Measurements from ENCODE around the gene HOXD8.

HOXD8 gene

DNA sequence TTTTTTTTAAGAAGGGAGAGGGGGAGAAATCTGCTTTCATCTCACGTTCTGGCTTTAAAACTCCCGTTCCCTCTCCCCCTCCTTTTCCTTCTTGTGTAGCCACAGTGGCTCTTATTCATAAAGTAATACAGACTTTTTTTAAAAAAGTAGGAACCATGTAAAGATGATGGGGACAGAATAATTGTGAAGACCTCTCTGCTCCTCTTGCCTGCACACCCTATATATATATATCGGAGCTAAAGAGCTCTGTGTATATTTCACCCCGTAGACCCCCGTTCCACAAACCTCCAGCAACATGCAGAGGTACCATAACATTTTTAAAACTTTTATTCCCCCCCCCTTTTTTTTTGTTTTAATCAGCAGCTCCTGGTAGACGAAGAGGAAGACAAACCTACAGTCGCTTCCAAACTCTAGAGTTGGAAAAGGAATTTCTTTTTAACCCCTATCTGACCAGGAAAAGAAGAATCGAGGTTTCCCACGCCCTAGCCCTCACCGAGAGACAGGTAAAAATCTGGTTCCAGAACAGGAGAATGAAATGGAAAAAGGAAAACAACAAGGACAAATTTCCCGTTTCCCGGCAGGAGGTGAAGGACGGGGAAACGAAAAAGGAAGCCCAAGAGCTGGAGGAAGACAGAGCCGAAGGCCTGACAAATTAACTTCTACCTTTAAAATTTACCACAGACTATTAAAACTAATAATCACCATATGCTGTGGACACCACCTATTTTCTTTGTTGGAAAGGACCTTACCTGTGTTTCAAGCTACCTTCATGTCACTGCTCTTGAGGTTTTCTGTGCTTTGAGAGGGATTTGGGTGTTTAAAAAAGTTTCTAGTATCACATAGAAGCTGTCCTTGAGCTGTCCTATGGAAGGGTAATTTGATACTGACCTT, 1.7 kb downstream of the HOXD8 start:
- DNase-seq, result no peak

DNA sequence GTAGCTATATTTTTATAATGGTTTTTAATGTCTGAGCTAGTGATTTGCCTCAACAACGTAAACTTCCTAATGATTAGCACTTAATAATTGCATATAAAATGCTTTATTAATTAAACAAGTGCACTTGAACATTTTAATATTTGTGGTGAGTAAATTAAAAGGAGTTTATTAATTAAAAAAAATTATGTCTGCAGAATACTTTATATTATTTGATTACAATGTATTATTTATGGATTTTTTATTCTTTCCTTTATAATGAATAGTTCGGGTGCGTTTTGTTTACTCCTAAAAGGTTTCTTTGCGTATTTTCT, 2.3 kb downstream of the HOXD8 start:
- no peak for DNase-seq

DNA sequence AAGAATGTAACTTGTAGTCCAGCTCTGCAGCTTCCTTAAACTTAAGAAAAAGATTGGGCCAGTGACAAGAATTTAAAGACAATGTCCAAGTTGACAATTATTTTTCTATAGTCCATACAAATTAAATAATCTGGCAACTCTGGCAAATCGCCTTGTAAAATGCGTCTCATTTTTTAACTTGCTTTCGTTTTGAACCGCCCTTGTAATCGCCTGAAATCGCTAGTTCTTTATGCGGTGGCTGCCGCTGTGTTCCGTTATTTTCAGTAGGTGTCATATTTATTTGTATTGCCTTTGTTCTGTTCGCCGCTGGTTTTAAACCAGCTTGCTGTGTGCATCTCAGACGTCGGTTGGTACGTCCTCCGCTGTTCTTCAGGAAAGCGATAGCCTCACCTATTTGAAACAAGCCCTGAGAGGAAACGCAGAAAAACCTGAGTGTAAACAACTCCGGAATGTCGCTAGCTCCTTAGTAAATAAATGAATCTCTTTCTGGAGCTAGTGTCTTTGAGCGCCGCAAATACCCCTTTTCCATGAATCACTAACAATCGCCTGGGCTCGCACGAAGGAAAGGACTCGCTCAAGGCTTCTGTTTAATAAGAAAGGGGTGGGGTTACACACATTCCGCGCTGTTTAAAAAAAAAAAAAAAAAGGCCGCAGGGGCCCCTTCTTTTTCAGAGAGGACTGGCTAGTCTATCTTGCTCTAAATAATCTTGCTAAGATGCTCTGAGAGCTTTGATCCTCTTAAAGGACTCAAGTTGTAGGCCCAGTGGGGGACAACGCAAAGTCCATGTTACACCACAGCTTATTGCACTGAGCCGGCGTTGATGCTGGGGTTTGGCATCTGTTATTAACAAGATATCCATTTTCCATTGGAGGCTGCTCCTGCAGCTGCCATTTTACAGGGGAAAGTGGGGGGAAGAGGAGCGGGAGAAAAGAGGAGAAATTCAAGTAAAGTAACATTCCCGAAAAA, 3.0 kb downstream of the HOXD8 start:
- no peak for DNase-seq

DNA sequence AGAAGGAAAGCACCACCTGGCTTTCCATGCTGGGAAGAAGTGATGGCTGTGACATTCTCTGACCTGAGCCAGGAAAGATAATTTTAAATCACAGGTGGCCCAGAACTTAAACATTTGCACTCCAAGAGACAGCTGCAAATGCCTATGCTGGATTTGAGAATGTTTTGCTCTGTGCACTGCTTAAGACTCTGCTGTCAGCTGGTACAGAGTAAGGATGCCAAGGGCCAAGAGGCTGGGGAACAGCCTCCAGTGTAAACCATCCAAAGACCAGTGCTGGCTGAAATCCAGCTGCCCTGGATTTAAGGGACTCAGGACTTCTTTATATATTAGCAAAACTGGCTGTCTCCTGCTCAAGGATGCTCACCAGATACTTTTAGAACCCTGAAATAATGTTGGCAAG, 3.9 kb downstream of the HOXD8 start:
- DNase-seq, result no peak

DNA sequence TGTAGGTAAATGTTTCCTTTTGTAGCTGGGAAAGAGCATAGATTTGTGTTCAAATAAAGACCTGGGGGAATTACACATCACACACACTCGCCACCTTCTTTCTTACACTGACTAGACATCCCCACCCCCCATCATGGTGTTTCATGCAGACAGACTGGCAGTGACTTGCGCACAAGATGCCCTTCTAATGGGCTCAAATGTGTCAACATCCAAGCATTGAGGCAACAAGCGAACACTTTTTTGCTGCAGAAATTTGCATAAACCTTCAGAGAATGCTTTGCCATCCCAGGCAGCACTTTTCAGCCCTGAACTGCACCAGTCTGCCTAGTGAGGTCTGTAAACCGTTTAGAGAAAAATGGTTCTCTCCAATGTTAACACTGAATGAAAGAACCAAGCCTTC, 4.5 kb downstream of the HOXD8 start:
- no peak for DNase-seq

DNA sequence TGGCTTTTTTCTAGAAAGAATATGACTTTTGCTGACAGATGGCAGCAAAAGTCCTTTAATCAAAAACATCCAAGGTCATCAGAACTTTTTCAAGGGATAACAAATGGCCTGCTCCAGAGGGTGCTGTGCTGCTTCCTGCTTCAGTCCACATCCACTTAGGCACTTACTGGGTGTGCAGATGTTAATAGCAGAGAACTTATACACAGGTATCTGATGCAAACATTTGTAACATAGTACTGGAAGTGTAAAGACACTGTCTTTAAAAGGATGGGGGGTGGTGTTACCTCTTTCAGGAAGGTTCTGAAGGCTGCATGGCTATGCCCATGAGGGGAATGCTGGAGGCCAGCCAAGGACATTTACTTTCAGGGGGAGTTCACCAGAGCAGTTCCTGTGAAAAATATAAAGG, 5.5 kb downstream of the HOXD8 start:
- DNase-seq, result no peak

DNA sequence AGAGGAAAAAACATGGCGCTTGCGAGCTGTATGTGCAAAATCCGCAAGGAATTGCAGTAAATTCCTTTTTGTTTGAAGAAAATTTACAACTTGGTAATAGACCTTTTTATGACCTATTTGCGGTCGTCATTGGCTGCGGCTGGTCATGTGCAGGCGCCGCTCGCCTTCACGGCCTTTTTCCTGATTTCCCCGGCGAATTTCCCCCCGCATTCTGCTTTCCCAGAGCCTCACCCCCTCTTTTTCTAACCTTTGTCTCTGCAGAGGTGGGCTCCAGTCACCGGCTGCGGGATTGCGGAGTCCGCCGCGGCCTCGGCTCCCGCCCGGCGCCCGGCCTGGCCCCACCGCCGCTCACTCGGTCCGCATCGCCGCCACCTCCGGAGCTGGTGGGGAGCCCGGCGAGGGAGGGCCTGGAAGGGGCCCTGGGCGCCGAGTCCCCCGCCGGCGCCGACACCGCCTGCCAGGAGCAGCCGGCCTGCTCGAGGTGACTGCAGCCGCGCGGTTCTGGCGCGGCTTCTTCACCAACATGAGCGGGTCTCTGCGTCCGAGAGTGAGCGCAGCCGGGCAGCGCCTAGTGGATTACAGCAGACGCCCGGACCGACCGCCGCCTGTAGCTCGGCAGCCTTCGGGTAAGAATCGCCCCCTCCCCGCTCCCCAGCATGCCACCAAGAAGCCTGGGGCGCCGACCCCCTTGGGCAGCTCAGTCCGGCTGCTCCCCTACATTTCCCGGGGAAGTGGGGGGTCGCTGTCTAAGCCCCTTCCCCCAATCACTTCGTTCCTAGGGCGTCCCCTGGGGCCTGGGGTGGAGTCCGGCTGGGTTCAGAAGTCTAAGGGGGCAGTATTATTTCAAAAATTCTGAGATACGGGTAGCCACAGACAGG, 7.1 kb downstream of the HOXD8 start:
- DNase-seq, result peak; percentile 74

DNA sequence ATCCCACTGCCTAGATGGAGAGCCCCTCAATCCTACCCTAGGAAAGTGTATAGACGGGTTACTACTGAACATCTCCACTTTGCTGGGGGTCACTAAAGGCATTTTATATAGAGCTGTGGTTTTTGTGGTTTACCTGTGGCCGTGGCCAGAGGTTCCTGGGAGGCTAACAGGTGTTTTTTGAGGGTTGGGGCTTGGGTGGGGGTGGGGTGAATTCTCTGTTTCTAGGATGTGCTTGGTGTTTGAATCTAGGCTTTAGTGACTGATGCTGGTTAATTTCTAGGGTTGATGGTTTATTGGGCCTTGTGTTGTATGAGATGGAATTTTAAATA, 7.7 kb downstream of the HOXD8 start:
- DNase-seq, result no peak

DNA sequence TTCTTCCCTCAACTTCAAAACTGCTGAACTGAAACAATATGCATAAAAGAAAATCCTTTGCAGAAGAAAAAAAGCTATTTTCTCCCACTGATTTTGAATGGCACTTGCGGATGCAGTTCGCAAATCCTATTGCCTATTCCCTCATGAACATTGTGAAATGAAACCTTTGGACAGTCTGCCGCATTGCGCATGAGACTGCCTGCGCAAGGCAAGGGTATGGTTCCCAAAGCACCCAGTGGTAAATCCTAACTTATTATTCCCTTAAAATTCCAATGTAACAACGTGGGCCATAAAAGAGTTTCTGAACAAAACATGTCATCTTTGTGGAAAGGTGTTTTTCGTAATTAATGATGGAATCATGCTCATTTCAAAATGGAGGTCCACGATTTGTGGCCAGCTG, 8.4 kb downstream of the HOXD8 start:
- no peak for DNase-seq

DNA sequence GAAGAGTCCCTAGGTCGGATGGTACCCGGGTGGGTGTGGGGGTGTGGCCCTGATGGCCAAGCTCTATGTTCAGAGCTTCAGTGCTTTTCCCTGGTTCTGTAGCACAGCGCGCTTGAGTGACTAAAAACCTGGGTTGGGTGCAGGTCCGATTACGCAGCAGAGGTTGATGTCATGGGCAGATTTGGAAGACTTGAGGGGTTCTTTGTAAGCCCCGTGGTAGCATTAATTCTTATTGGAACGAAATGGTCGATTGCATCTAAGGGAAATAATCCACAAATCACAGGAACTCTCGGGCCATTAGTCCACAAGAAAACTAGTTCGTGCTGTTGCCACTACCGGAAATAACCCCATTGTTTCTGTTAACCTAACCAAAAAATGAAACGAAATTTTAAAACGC, 9.0 kb downstream of the HOXD8 start:
- peak; percentile 41 for DNase-seq

DNA sequence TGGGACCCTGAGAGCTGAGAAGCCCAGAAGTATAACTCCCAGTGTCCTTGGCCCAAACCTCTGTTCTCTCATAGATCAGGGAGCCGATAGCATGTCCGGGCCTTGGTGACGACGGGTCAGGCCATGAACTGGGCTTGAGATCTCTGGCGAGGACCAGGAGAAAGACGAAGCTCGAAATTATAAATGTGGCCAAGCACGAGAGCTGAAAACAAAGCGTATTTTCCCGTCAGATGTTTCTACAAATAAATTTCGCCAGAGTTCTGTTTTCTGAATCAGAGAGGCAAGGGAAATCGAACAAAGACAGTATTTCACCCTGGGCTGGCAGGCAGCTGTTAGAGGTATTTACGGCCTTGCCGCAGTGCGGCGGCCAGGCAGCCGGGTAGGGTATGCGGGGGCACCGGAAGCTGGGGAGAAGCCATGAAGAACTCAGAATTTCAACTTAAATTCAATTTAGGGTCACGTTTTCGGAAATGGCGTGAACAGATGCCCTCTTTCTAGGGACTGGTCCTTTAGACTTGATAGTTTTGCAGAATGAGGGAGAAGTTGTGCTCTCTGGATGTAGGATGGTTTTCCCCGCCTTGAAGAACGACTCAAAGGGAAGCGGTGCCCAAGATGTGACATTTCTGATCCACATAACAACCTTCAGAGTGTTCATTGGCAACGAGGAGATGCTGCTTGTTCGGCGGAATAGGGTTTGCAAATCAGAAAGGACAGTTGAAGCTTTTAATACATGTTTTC, 9.6 kb downstream of the HOXD8 start:
- peak; percentile 61 for DNase-seq

DNA sequence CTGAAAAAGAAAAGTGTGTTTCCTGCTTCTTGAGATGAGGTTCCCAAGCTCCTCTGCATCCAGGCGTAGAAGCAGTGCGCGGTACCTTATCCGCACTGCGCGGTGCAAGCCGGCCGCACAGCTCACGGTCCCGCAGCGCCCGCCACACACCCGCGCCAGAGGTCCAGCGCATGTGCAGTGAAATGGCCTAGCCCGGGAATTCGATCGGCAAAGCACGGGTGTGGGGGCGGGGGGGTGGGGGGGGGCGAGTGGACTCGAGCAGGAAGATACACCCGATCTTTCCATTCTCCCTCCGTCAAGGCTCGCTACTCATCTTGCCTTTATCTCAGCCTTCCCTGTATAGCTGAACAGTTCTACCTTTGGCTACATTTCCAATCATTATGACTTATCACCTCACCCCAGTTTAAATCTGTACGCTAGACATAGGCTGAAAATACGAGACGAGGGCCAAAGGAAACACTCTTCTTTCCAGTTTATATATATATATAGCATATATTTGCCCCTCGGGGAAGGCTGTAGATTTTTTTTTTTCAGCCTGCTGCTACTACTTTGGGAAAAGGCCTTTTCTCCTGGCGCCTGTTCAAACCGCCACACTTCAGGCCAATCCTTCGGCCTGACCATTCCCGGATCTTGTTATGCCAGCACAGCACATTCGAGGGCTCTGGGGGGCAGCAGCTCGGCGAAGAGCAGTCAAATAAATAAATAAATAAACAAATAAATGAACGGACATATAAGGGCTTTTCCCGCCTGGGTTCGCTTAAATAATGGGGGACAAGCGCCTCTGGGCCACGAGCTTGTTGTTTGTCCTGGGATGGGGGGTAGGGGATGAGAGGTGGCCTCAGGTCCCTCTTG, 10.4 kb downstream of the HOXD8 start:
- peak; percentile 84 for DNase-seq

DNA sequence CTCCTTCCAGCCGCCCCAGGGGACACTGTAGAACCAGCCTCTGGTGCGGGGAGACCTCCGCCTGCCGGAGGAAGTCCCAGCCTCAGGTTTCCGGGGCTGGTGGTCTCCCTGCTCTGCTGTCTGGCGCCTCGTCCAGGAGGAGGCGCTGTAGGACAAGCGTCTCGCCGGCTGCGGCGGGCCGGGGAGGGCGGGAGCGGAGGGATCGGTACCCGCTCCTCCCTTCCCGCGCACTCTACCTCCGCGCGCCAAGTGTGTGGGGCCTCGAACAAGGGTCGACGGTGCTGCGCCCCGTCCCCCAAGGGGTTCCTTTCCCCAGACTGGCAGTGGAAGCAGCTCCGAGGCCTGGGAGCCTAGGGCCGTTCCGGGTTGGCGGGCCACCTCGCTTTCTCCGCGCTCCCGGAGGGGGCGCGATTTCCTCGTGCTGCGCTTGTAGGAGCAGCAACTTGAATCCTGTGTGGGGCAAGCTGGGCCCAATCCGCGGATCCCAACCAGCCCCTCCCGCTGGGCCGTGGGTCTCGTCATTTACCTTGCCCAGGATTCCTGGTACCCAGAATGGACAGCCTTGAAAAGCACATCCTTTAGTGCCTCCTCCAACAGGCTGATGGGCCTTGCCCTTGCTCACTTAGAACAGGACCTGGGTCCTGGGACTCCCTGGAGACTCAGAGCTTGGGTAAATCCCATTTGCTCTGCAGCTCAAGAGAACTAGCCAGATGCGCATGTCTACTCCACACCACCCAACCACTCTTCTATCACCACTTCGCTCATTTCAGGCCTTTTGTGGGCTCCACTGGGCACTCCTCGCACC, 11.2 kb downstream of the HOXD8 start:
- peak; percentile 91 for DNase-seq

DNA sequence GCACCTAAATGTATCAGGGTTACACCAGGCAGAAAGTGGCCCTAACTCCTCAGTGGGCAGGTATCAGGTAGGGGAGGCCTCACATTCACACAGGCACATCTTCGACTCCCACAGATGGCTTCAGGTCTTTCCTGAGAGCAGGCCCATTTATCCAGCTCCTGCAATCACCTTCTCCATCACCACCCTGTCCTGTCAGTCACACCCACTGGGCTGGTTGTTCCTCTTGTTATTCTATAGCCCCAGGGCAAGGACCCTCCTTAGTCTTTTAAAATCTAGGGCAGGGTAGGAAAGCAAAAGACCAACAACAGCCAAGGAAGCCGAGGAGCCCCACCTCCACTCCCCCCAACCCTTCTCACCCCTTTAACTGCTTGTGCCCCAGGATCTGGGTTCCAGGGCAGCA, 12.8 kb downstream of the HOXD8 start:
- DNase-seq, result peak; percentile 13

DNA sequence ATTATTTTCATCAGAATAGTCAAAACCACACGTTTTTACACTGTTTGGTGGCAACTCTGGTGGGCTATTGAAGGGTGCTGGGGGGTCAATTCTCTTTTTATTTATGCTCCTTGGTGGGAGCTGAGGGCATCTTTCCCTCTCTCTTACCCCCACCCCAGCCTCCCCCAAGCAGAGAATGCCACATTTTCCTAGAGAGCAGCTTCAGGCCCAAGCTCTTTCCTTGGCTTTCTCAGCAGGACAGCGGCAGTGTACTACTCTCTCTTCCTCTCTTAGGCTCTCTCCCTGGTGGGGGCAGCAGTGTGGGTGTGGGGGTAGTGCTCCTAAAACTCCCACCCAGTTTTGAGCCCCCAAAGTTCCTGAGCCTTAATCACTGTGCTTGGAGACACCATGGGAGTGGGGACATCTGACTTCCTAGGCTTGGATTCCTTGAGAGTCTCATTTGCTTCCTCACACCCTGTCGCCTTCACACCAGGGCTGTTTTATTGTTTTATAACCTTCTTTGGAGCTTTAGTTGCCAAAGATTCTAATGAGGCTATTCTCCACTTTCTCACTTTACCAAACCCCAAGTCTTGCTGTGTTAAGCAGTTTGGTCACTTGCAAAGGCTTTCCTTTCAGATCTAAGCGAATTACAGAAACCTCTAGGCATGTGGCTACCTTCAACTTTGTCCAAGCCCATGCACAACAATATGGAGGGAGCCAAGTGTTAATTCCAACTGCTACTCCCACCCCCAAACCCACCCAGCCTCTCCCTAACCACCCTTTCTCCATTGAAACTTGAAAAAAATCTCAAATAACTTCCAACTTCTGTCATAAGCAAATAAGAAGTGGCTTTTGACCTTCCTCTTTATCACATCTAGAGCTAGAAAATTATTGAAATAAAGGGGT, 15.8 kb downstream of the HOXD8 start:
- DNase-seq, result peak; percentile 7

DNA sequence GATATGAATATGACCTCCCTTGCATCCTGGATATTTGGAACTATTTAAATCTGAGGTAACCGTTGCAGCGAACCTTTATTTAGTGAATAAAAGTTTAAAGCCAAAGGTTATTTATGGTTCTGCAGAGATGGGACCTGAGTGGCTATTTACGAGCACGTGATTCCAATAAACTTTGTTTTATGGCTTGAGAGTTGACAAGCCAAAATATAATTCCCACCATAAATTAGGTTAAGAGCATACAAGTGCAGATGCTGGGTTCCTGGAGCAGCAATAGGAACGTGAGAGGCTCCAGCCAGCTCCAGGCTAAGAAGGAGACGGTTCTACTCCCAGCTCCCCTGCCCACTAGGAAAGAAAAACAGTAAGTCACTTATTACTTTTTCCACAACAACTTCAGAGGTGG, 16.6 kb downstream of the HOXD8 start:
- peak; percentile 16 for DNase-seq

DNA sequence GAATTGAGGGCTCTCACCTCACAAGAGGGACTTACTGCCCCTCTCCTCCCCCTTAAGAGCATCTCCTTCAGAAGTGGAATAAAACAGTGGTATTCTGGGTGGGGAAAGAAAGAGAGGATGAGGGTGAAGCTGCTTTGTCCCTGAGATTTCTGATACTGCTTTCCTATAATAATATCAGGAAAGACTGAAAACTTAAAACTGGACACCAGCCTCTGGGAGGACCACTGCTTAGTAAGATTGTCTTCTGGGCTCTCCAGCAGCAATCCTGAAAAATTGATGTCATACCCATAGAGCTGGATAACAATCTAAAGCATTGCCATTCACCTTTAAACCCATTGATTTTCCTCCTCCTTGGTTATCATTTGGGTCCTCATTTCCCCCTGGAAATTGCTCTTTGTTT, 17.1 kb downstream of the HOXD8 start:
- DNase-seq, result no peak

DNA sequence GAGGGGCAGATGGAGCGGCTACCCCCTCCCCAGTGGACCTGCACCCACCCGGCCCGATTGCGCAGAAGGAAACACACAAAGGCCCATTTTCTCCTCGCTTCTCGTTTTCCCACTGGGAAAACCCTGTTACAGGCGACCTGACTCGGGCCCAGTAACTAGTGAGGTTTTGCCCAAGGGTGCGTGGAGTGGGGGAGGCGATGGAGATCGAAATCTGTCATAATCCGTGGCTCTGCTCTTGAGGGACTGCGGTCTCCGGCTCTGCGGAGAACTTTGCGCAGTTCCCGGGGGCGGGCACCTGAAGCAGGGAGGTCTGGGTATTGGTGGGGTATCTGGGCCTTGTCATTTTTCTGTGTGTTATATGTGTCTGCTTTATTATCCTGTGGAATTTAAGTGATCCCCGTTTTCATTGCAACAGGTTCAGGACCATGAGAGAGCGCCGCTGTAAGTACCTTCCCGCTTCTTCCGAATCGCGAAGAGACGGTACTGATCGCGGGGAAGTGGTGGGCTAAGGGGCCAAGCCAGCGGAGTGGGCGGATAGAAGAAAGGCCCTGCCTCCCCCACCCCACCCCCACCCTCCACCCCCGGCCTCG, 17.8 kb downstream of the HOXD8 start:
- peak; percentile 7 for DNase-seq

Data from left hindlimb (tissue), 1 donor.